NT2/D1 (cell line): Measurements from ENCODE around the gene OR4N2.

Source experiments
- SUZ12 ChIP-seq: IDR thresholded peaks from 2 replicates; pipeline ENCODE4 v1.6.1; 2011; ENCODE audit not compliant: insufficient read length, insufficient read depth; ENCODE audit errors: extremely low read depth
- YY1 ChIP-seq: IDR thresholded peaks from 2 replicates; pipeline ENCODE4 v1.6.1; 2011; ENCODE audit not compliant: insufficient read length, insufficient read depth
- ZNF274 ChIP-seq: IDR thresholded peaks from 2 replicates; pipeline ENCODE4 v1.6.1; 2011; ENCODE audit warnings: mild to moderate bottlenecking, low read depth, low read length

DNA sequence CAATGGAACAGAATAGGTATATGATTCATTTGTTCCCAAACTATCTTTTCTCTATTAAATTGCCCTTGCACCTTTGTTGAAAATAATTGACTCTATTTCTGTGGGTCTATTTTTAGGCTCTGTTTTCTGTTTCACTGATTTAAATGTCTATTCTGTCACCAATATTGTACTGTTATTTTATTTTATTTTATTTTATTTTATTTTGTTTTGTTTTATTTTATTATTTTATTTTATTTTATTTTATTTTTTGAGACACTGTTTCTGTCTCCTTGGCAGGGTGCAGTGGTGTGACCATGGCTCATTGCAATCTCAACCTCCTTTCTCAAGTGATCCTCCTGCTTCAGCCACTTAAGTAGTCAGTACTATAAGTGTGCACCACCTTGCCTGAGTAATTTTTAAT lies 34.9 kb downstream of the OR4N2 start:
- TF ChIP-seq SUZ12 (no peak), YY1 (no peak), ZNF274 (no peak)
